Neuronal stem cell (in vitro differentiated cells): Measurements from ENCODE around the gene OMP.

Source experiments
- DNase-seq: peaks from one replicate; pipeline ENCODE4 v3.0.0-alpha.2; 2013; ENCODE audit warnings: low spot score
- H2AFZ ChIP-seq: one replicate; pipeline ENCODE4 v1.6.1; 2013; ENCODE audit warnings: mild to moderate bottlenecking, low read length, inconsistent platforms
- H2AK5ac ChIP-seq: 2 replicates; pipeline ENCODE4 v1.6.1; 2013; ENCODE audit warnings: low read depth, mild to moderate bottlenecking, inconsistent platforms, low read length, moderate library complexity, mixed read lengths
- H2BK120ac ChIP-seq: 2 replicates; pipeline ENCODE4 v1.6.1; 2013; ENCODE audit warnings: low read depth, mild to moderate bottlenecking, inconsistent platforms, low read length, moderate library complexity, mixed read lengths
- H2BK12ac ChIP-seq: one replicate; pipeline ENCODE4 v1.6.1; 2013; ENCODE audit warnings: low read length, inconsistent platforms
- H2BK15ac ChIP-seq: 2 replicates; pipeline ENCODE4 v1.6.1; 2013; ENCODE audit warnings: mild to moderate bottlenecking, low read length, inconsistent platforms, mixed read lengths
- H2BK5ac ChIP-seq: one replicate; pipeline ENCODE4 v1.6.1; 2013; ENCODE audit warnings: inconsistent platforms, mild to moderate bottlenecking, low read length, moderate library complexity
- H3K14ac ChIP-seq: one replicate; pipeline ENCODE4 v1.6.1; 2013; ENCODE audit warnings: low read length, inconsistent platforms
- H3K18ac ChIP-seq: 2 replicates; pipeline ENCODE4 v1.6.1; 2013; ENCODE audit warnings: low read length, inconsistent platforms
- H3K23ac ChIP-seq: 2 replicates; pipeline ENCODE4 v1.6.1; 2013; ENCODE audit warnings: low read depth, mild to moderate bottlenecking, mixed read lengths, low read length, inconsistent platforms; ENCODE audit not compliant: poor library complexity
- H3K27ac ChIP-seq: replicated peaks from 3 replicates; pipeline ENCODE4 v1.5.1; 2013; ENCODE audit warnings: low read length, inconsistent platforms
- H3K27me3 ChIP-seq, 3 experiments: 2 replicates each; pipeline ENCODE4 v1.6.1; 2013; ENCODE audit warnings: low read length in 3 of 3, mild to moderate bottlenecking in 2 of 3, inconsistent platforms in 1 of 3, low read depth in 1 of 3, mixed read lengths in 1 of 3, moderate library complexity in 1 of 3; ENCODE audit not compliant: control insufficient read depth in 3 of 3, insufficient read depth in 3 of 3
- H3K36me3 ChIP-seq, 2 donors: replicated peaks in 1 of 2; 2 replicates each; pipeline ENCODE4 v1.6.1; 2013; ENCODE audit warnings: low read length in 2 of 2; ENCODE audit not compliant: control insufficient read depth in 2 of 2, insufficient read depth in 2 of 2
- H3K4ac ChIP-seq: 2 replicates; pipeline ENCODE4 v1.6.1; 2013; ENCODE audit warnings: inconsistent platforms, mild to moderate bottlenecking, low read length, moderate library complexity
- H3K4me1 ChIP-seq, 2 donors: 1 replicate in 1 of 2; 2 replicates in 1 of 2; pipeline ENCODE4 v1.6.1; 2013; ENCODE audit warnings: low read length in 2 of 2, low read depth in 1 of 2; ENCODE audit not compliant: control insufficient read depth in 2 of 2, insufficient read depth in 1 of 2
- H3K4me2 ChIP-seq: one replicate; pipeline ENCODE4 v1.6.1; 2013; ENCODE audit warnings: mild to moderate bottlenecking, low read length, inconsistent platforms; ENCODE audit not compliant: insufficient read depth, poor library complexity, severe bottlenecking
- H3K4me3 ChIP-seq, 2 donors: 2 replicates each; pipeline ENCODE4 v1.5.1; 2013; ENCODE audit warnings: low read length in 2 of 2, mild to moderate bottlenecking in 2 of 2, inconsistent platforms in 1 of 2, moderate library complexity in 1 of 2
- H3K79me1 ChIP-seq: one replicate; pipeline ENCODE4 v1.6.1; 2013; ENCODE audit warnings: low read depth, mild to moderate bottlenecking, inconsistent platforms, low read length, moderate library complexity
- H3K9ac ChIP-seq: one replicate; pipeline ENCODE4 v1.6.1; 2013; ENCODE audit warnings: mild to moderate bottlenecking, low read depth, low read length, inconsistent platforms; ENCODE audit not compliant: poor library complexity
- H3K9me3 ChIP-seq, 2 donors: replicated peaks in 1 of 2; 2 replicates each; pipeline versions ENCODE3 to v1.6.1; 2013; ENCODE audit warnings: low read length in 2 of 2, mild to moderate bottlenecking in 2 of 2, inconsistent platforms in 1 of 2, low read depth in 1 of 2, mixed read lengths in 1 of 2, moderate library complexity in 1 of 2; ENCODE audit not compliant: control insufficient read depth in 2 of 2, insufficient read depth in 1 of 2
- H4K8ac ChIP-seq: one replicate; pipeline ENCODE4 v1.6.1; 2013; ENCODE audit warnings: low read depth, mild to moderate bottlenecking, inconsistent platforms, low read length, moderate library complexity
- H4K91ac ChIP-seq: one replicate; pipeline ENCODE4 v1.6.1; 2013; ENCODE audit warnings: low read length, low read depth, mild to moderate bottlenecking, inconsistent platforms; ENCODE audit not compliant: poor library complexity
- WGBS, 2 donors: extraction: QIAGEN DNeasy Blood & Tissue Kit; methylation state at CpG; one replicate each; pipeline ENCODE4 v1.1.7; 2013; ENCODE audit warnings: missing lambda C conversion rate in 2 of 2, mixed read lengths in 1 of 2; ENCODE audit not compliant: insufficient read length in 2 of 2, insufficient replicate concordance in 1 of 2; ENCODE audit errors: extremely low coverage in 2 of 2; 5-methylcytosine and 5-hydroxymethylcytosine counted together

The OMP gene

GRCh38 chr11:77055101-77055561 lies 47.5 kb upstream of the OMP start:
- Histone ChIP-seq H3K9me3 (peaks cover 7 to 8% of the 10 kb centered on the region in 2 donors), H2BK5ac (no peak overlapping the region), H3K27ac (no peak overlapping the region), H3K4ac (no peak overlapping the region), H3K36me3 (no peaks in the 10 kb centered on the region), H2AFZ (peak overlapping the region; percentile 50), H3K4me3 (no peak overlapping the region), H3K14ac (peak overlapping the region; percentile 17), H3K27me3 (no peaks in the 10 kb centered on the region), H3K9ac (no peak overlapping the region), H4K8ac (no peak overlapping the region), H2BK120ac (no peak overlapping the region), H3K79me1 (no peaks in the 10 kb centered on the region), H4K91ac (no peak overlapping the region), H3K18ac (no peak overlapping the region), H2AK5ac (no peak overlapping the region), H3K4me1 (peaks cover 0 to 21% of the 10 kb centered on the region in 2 donors), H3K23ac (no peak overlapping the region), H2BK12ac (no peak overlapping the region), H3K4me2 (no peak overlapping the region), H2BK15ac (no peak overlapping the region)
- DNase-seq: no peak
- no CpG with 5 or more reads among the region's 2 CpGs for WGBS, 2 donors

- no peak overlapping the region for H2AFZ ChIP-seq
- no peaks in the 10 kb centered on the region for H3K79me1 ChIP-seq
- H3K27ac ChIP-seq: no peak overlapping the region
- H3K18ac ChIP-seq: no peak overlapping the region
- H3K9ac ChIP-seq: no peak overlapping the region
- no peak overlapping the region for H4K8ac ChIP-seq
- H3K4ac ChIP-seq: no peak overlapping the region
- H3K27me3 ChIP-seq: no peaks in the 10 kb centered on the region
- H2BK120ac ChIP-seq: no peak overlapping the region
- no peak overlapping the region for H3K23ac ChIP-seq
- peaks cover 8 to 11% of the 10 kb centered on the region in 2 donors for H3K9me3 ChIP-seq
- peaks cover 0 to 21% of the 10 kb centered on the region in 2 donors for H3K4me1 ChIP-seq
- no peak overlapping the region for H3K4me3 ChIP-seq
- no peak for DNase-seq
- no peak overlapping the region for H4K91ac ChIP-seq
- H2BK12ac ChIP-seq: no peak overlapping the region
- no peak overlapping the region for H2BK15ac ChIP-seq
- no peak overlapping the region for H2AK5ac ChIP-seq
- no CpG with 5 or more reads among the region's 5 CpGs for WGBS, 2 donors
- H3K36me3 ChIP-seq: no peaks in the 10 kb centered on the region
- H3K4me2 ChIP-seq: no peak overlapping the region
- H2BK5ac ChIP-seq: no peak overlapping the region
- H3K14ac ChIP-seq: no peak overlapping the region
Observed at GRCh38 chr11:77055913-77056312, 46.7 kb upstream of the OMP start.

DNA sequence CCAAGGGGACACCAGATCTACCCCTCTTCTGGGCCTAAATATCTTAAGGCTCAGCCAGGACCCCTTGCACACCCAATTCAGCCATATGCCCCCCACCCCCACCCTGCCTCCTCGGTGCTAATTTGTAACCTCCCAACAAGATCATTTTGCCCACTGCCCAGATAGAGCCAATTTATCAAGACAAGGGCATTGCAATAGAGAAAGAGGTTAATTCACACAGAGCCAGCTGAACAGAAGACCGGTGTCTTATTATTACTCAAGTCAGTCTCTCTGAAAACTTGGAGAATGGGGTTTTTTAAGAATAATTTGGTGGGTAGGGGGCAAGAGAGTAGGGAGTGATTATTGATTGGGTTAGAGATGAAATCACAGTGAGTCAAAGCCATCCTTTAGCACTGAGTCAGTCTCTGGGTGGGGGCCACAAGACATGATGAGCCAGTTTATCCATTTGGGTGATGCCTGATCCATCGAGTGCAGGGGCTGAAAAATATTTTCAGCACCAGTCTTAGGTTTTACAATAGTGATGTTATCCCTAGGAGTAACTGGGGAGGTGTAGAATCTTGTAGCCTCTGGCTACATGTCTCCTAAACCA lies 45.7 kb upstream of the OMP start:
- Histone ChIP-seq H3K27me3 (no peaks in the 10 kb centered on the region), H4K91ac (no peak overlapping the region), H3K4me3 (no peak overlapping the region), H3K9me3 (peaks cover 8 to 14% of the 10 kb centered on the region in 2 donors), H2BK12ac (no peak overlapping the region), H3K27ac (no peak overlapping the region), H4K8ac (no peak overlapping the region), H2AK5ac (no peak overlapping the region), H3K14ac (no peak overlapping the region), H2AFZ (no peak overlapping the region), H3K23ac (no peak overlapping the region), H2BK5ac (no peak overlapping the region), H2BK120ac (no peak overlapping the region), H2BK15ac (no peak overlapping the region), H3K4ac (no peak overlapping the region), H3K79me1 (no peaks in the 10 kb centered on the region), H3K4me1 (peaks cover 0 to 21% of the 10 kb centered on the region in 2 donors), H3K9ac (no peak overlapping the region), H3K36me3 (no peaks in the 10 kb centered on the region), H3K18ac (no peak overlapping the region), H3K4me2 (no peak overlapping the region)
- no peak for DNase-seq
- WGBS, 2 donors: no CpG with 5 or more reads among the region's 3 CpGs

DNA sequence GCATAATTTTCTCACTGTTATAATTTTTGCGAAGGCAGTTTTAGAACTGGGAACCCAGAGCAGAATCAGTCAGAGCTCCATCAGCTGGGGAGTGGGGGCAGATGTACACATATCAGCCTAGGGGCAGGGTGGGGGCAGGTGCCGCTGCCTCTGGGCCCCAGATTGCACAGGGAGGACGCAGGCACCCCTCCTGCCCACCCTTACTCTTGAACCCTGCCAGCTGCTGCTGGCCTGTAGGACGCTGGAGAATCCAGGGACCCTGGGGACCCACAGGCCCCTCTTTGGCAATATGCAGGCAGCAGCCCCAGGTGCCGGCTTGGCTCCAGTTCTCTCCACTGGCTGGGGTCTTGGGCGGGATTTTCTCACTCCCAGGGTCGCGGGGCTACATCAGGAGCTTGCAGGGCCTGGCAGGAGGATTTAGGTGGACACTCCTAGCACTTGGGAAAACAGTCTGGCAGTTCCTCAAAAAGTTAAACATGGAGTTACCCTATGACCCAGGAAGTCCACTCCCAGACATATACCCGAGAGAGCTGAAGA lies 44.6 kb upstream of the OMP start:
- H2AFZ ChIP-seq: no peak overlapping the region
- H2BK12ac ChIP-seq: no peak overlapping the region
- no peak overlapping the region for H4K8ac ChIP-seq
- no peaks in the 10 kb centered on the region for H3K27me3 ChIP-seq
- H4K91ac ChIP-seq: no peak overlapping the region
- no peaks in the 10 kb centered on the region for H3K36me3 ChIP-seq
- no peak overlapping the region for H3K4me3 ChIP-seq
- no peak for DNase-seq
- no peak overlapping the region for H3K27ac ChIP-seq
- no peak overlapping the region for H3K4me2 ChIP-seq
- no peaks in the 10 kb centered on the region for H3K79me1 ChIP-seq
- H3K4ac ChIP-seq: no peak overlapping the region
- H3K18ac ChIP-seq: no peak overlapping the region
- H3K9me3 ChIP-seq: peaks cover 8 to 18% of the 10 kb centered on the region in 2 donors
- no peak overlapping the region for H3K9ac ChIP-seq
- H3K23ac ChIP-seq: no peak overlapping the region
- H2BK5ac ChIP-seq: no peak overlapping the region
- H3K14ac ChIP-seq: no peak overlapping the region
- H2BK15ac ChIP-seq: no peak overlapping the region
- no peak overlapping the region for H2BK120ac ChIP-seq
- H3K4me1 ChIP-seq: peaks cover 0 to 20% of the 10 kb centered on the region in 2 donors
- H2AK5ac ChIP-seq: no peak overlapping the region
- no CpG with 5 or more reads among the region's 9 CpGs for WGBS, 2 donors
